ENCODE measurements around the gene SPANXA1.

- TF ChIP-seq, protein P1, sequence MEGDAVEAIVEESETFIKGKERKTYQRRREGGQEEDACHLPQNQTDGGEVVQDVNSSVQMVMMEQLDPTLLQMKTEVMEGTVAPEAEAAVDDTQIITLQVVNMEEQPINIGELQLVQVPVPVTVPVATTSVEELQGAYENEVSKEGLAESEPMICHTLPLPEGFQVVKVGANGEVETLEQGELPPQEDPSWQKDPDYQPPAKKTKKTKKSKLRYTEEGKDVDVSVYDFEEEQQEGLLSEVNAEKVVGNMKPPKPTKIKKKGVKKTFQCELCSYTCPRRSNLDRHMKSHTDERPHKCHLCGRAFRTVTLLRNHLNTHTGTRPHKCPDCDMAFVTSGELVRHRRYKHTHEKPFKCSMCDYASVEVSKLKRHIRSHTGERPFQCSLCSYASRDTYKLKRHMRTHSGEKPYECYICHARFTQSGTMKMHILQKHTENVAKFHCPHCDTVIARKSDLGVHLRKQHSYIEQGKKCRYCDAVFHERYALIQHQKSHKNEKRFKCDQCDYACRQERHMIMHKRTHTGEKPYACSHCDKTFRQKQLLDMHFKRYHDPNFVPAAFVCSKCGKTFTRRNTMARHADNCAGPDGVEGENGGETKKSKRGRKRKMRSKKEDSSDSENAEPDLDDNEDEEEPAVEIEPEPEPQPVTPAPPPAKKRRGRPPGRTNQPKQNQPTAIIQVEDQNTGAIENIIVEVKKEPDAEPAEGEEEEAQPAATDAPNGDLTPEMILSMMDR (IDR thresholded peaks at IDR 0.05), result no peak
- no peak for TF ChIP-seq EZH2 (IDR thresholded peaks at IDR 0.05; ENCODE audit: borderline replicate concordance, insufficient read depth, low read depth, low read length, poor library complexity, severe bottlenecking)
These were observed 47.6 kb upstream of the SPANXA1 start for GRCh38 chrX:141632124-141632523.

Measured in B cell (primary cell).